ENCODE measurements around the gene ARL10. TPM values are rescaled to one million over a fixed set of nuclear protein-coding genes. Genes with fewer than 3 reads are reported as not detected.
A peak's percentile ranks its signal among the peaks of the same experiment; 100 is the strongest.

The ARL10 gene
- polyA plus RNA-seq, 4 donors: under 0.01 to 2.4 (median 0.97) TPM; not detected in 1

DNA sequence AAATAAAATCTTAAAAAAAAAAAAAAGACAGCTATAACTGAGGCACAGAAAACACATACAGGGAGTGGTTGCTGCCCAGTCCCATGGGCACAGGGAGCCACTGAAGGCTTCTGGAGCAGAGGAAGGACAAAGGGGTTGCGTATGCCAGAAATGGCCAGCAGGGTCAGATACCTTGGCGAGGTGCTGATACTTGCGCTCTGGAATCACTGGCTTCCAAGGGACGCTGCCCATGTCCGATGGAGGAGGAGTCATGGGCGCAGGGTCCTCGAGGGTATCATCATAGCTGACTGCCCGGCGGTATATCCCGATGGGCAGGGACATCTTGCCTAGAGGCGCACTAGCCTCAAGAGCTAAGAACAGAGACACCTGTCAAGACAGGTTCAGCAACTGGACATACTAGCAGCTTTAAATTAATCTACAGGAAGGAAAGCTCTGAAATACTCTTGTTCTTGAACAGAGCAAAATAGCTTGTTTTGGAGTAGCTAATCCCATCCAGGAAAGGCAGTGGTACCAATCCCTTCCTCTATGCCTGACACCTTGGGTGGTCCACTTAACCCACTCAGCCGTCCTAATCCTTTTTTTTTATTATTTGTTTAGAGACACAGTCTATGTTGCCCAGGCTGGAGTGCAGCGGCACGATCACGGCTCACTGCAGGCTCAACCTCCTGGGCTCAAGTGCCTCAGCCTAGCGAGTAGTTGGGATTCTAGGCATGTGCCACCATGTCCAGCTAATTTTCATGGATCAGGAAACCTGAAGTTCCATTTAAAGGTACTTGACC, 9.7 kb upstream of the ARL10 start:
- no peak overlapping the region for H3K27ac ChIP-seq (ENCODE audit: low read depth in 1 of 3, low read length in 2 of 3)
- FAIRE-seq: no peak
- H3K36me3 ChIP-seq (ENCODE audit: control insufficient read depth in 3 of 3, insufficient read depth in 2 of 3, low read depth in 1 of 3, low read length in 3 of 3): peaks cover 0 to 55% (median 20%) of the 10 kb centered on the region in 3 donors
- WGBS, 3 donors: 90 to 94% (median 92%) methylated on average over 16 of the region's 16 CpGs
- peaks cover 0 to 4% (median 0%) of the 10 kb centered on the region in 3 donors for H3K4me1 ChIP-seq (ENCODE audit: control insufficient read depth in 3 of 3, insufficient read depth in 2 of 3, low read depth in 1 of 3, low read length in 2 of 3)
- DNase-seq: no peak
- H3K4me3 ChIP-seq (ENCODE audit: low read depth in 1 of 3, low read length in 3 of 3): no peak overlapping the region
- no peaks in the 10 kb centered on the region for H3K9me3 ChIP-seq (ENCODE audit: control insufficient read depth in 2 of 2, insufficient read depth in 1 of 2, low read depth in 1 of 2, low read length in 1 of 2)
- no peaks in the 10 kb centered on the region for H3K27me3 ChIP-seq (ENCODE audit: control insufficient read depth in 3 of 3, insufficient read depth in 3 of 3, low read length in 3 of 3)

DNA sequence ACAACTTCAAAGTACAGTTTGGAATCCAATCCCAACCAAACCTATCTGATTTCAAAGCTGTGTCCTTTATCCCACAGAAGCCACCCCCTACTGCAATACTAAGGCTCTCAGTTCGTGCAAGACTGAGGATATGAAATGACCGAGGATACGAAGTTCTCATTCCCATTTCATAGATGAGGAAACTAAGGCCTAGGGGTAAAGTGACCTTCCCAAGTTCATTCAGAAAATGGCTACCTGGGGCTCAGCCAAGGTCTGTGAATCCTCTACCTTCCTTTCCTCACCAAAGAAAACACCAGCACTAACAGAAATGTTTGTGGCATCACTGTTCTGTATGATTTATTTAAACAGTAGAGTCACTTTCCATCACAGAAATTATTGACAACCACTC, 9.1 kb upstream of the ARL10 start:
- H3K4me1 ChIP-seq (ENCODE audit: control insufficient read depth in 3 of 3, insufficient read depth in 2 of 3, low read depth in 1 of 3, low read length in 2 of 3): peaks cover 0 to 4% (median 0%) of the 10 kb centered on the region in 3 donors
- peaks cover 0 to 51% (median 17%) of the 10 kb centered on the region in 3 donors for H3K36me3 ChIP-seq (ENCODE audit: control insufficient read depth in 3 of 3, insufficient read depth in 2 of 3, low read depth in 1 of 3, low read length in 3 of 3)
- WGBS, 3 donors: 91 to 97% (median 95%) methylated on average over 3 of the region's 3 CpGs
- no peak for DNase-seq
- no peaks in the 10 kb centered on the region for H3K27me3 ChIP-seq (ENCODE audit: control insufficient read depth in 3 of 3, insufficient read depth in 3 of 3, low read length in 3 of 3)
- H3K27ac ChIP-seq (ENCODE audit: low read depth in 1 of 3, low read length in 2 of 3): no peak overlapping the region
- no peak for FAIRE-seq
- H3K9me3 ChIP-seq (ENCODE audit: control insufficient read depth in 2 of 2, insufficient read depth in 1 of 2, low read depth in 1 of 2, low read length in 1 of 2): no peaks in the 10 kb centered on the region
- H3K4me3 ChIP-seq (ENCODE audit: low read depth in 1 of 3, low read length in 3 of 3): no peak overlapping the region

GRCh38 chr5:176359658-176360057, 5.6 kb upstream of the ARL10 start:
- Histone ChIP-seq H3K4me1 (ENCODE audit: control insufficient read depth in 3 of 3, insufficient read depth in 2 of 3, low read depth in 1 of 3, low read length in 2 of 3) (peaks cover 0 to 4% (median 0%) of the 10 kb centered on the region in 3 donors), H3K27ac (ENCODE audit: low read depth in 1 of 3, low read length in 2 of 3) (no peak overlapping the region), H3K9me3 (ENCODE audit: control insufficient read depth in 2 of 2, insufficient read depth in 1 of 2, low read depth in 1 of 2, low read length in 1 of 2) (no peaks in the 10 kb centered on the region), H3K4me3 (ENCODE audit: low read depth in 1 of 3, low read length in 3 of 3) (no peak overlapping the region), H3K36me3 (ENCODE audit: control insufficient read depth in 3 of 3, insufficient read depth in 2 of 3, low read depth in 1 of 3, low read length in 3 of 3) (peaks cover 0 to 25% (median 5%) of the 10 kb centered on the region in 3 donors), H3K27me3 (ENCODE audit: control insufficient read depth in 3 of 3, insufficient read depth in 3 of 3, low read length in 3 of 3) (peaks cover 0 to 4% (median 0%) of the 10 kb centered on the region in 3 donors)
- peak in 1 of 2 donors; percentile 25 for DNase-seq
- FAIRE-seq: no peak
- WGBS, 3 donors: 54 to 65% (median 60%) methylated on average over 4 of the region's 4 CpGs

GRCh38 chr5:176360894-176361436, 4.3 kb upstream of the ARL10 start:
- H3K4me1 ChIP-seq (ENCODE audit: control insufficient read depth in 3 of 3, insufficient read depth in 2 of 3, low read depth in 1 of 3, low read length in 2 of 3): peaks cover 0 to 4% (median 0%) of the 10 kb centered on the region in 3 donors
- no peak for FAIRE-seq

DNA sequence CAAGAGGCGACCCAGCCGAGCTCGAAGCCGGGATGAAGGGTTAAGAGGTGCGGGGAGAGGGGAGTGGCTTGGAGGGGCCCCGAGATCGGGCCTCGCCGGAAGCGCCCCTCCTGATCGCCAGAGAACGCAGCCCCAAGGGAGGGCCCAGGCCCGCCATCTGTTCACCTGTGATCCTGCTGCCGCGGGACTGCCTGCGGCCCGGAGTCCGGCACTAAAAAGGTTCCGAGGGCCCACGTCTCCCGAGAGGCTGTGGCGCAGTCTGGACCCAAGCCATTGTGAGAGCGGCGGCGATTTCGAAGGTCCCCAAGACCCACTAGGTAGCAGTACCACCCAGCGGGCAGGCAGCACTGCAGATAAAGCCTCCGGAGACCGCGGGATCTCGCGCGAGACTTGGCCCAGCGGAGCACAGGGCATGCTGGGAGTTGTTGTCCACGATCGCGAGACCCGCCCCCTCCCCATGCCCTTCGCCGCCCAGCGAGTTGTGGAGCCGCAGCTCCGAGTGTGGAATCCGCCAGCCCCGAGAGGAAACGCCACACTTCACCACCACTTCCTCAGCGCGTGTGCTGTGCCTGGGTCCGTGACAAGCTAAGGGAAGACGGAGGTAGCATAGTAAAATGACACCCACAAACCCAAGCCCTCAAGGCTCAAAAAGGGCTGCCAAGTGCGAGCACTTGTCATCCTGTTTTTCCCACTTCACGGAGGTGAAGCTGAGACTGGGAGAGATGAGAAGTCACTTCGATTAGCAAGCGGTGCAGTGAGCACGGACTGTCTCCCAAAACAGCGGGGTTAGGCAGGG, 3.7 kb upstream of the ARL10 start, which contains the start of gene KIAA1191:
Gene KIAA1191, minus strand, starts transcription at position 328 of the 796 bp plus-strand sequence. CDS start 2,256 bp downstream, outside the sequence.
- 2 to 3% (median 2%) methylated on average over 47 to 56 of the region's 56 CpGs for WGBS, 3 donors
- DNase-seq: peak; percentile 92 to 96
- Histone ChIP-seq H3K9me3 (ENCODE audit: control insufficient read depth in 2 of 2, insufficient read depth in 1 of 2, low read depth in 1 of 2, low read length in 1 of 2) (no peaks in the 10 kb centered on the region), H3K27ac (ENCODE audit: low read depth in 1 of 3, low read length in 2 of 3) (peak within 1 kb of the TSS; percentile 66 to 80 (median 73)), H3K27me3 (ENCODE audit: control insufficient read depth in 3 of 3, insufficient read depth in 3 of 3, low read length in 3 of 3) (peaks cover 0 to 16% (median 0%) of the 10 kb centered on the region in 3 donors), H3K4me3 (ENCODE audit: low read depth in 1 of 3, low read length in 3 of 3) (peak within 1 kb of the TSS; percentile 84 to 92 (median 87)), H3K4me1 (ENCODE audit: control insufficient read depth in 3 of 3, insufficient read depth in 2 of 3, low read depth in 1 of 3, low read length in 2 of 3) (peaks cover 0 to 4% (median 0%) of the 10 kb centered on the region in 3 donors), H3K36me3 (ENCODE audit: control insufficient read depth in 3 of 3, insufficient read depth in 2 of 3, low read depth in 1 of 3, low read length in 3 of 3) (peaks cover 0 to 16% (median 2%) of the 10 kb centered on the region in 3 donors)
- FAIRE-seq: no peak

More at GRCh38 chr5:176360894-176361436, 4.3 kb upstream of the ARL10 start:
- 1 to 2% (median 2%) methylated on average over 27 of the region's 27 CpGs for whole genome bisulfite sequencing, 3 donors
- Histone ChIP-seq H3K36me3 (ENCODE audit: control insufficient read depth in 3 of 3, insufficient read depth in 2 of 3, low read depth in 1 of 3, low read length in 3 of 3) (peaks cover 0 to 16% (median 2%) of the 10 kb centered on the region in 3 donors), H3K4me3 (ENCODE audit: low read depth in 1 of 3, low read length in 3 of 3) (peak overlapping the region; percentile 84 to 92 (median 87)), H3K27me3 (ENCODE audit: control insufficient read depth in 3 of 3, insufficient read depth in 3 of 3, low read length in 3 of 3) (peaks cover 0 to 10% (median 0%) of the 10 kb centered on the region in 3 donors), H3K27ac (ENCODE audit: low read depth in 1 of 3, low read length in 2 of 3) (peak overlapping the region; percentile 66 to 80 (median 73)), H3K9me3 (ENCODE audit: control insufficient read depth in 2 of 2, insufficient read depth in 1 of 2, low read depth in 1 of 2, low read length in 1 of 2) (no peaks in the 10 kb centered on the region)
- peak in 1 of 2 donors; percentile 20 for DNase-seq

- WGBS, 3 donors: 63 to 70% (median 68%) methylated on average over 8 of the region's 8 CpGs
- Histone ChIP-seq H3K9me3 (ENCODE audit: control insufficient read depth in 2 of 2, insufficient read depth in 1 of 2, low read depth in 1 of 2, low read length in 1 of 2) (no peaks in the 10 kb centered on the region), H3K4me1 (ENCODE audit: control insufficient read depth in 3 of 3, insufficient read depth in 2 of 3, low read depth in 1 of 3, low read length in 2 of 3) (peaks cover 0 to 4% (median 0%) of the 10 kb centered on the region in 3 donors), H3K36me3 (ENCODE audit: control insufficient read depth in 3 of 3, insufficient read depth in 2 of 3, low read depth in 1 of 3, low read length in 3 of 3) (peaks cover 0 to 13% (median 2%) of the 10 kb centered on the region in 3 donors), H3K27me3 (ENCODE audit: control insufficient read depth in 3 of 3, insufficient read depth in 3 of 3, low read length in 3 of 3) (peaks cover 0 to 19% (median 0%) of the 10 kb centered on the region in 3 donors), H3K27ac (ENCODE audit: low read depth in 1 of 3, low read length in 2 of 3) (peak overlapping the region in 2 of 3 donors; percentile 22 to 65), H3K4me3 (ENCODE audit: low read depth in 1 of 3, low read length in 3 of 3) (peak overlapping the region in 2 of 3 donors; percentile 87 to 92)
- no peak for DNase-seq
- no peak for FAIRE-seq
These were observed 3.1 kb upstream of the ARL10 start for GRCh38 chr5:176362233-176362490.

DNA sequence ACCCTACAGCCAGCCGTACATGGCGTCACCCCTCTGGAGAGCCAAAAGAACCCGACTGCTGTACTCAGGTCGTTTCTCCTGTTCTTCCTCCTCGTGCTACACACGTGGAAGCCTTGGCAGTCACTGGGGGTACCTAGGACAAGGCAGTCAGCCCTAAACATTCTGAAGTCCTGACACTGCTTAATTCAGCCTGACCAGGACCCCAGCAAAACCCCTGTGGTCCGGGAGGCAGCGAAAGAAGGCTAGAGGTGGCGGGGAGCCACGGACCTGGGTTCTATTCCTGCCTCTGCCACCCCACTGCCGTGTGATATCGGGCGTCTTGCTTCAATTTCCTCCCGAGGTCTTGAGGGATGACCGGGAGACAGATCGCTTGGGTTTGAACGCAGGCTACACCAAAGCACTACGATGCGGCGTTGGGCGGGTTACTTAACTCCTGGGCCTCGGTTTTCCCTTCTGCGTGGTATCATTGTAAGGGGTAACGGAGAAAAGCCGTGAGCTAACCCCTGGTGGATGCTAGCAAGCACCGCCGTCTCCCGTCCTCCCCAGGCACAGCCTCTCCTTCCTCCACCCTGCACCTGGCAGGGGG, 429 bp upstream of the ARL10 start:
- peak overlapping the region; percentile 18 to 75 (median 47) for H3K4me3 ChIP-seq (ENCODE audit: low read depth in 1 of 3, low read length in 3 of 3)
- peak overlapping the region in 1 of 3 donors; percentile 7 for H3K27ac ChIP-seq (ENCODE audit: low read depth in 1 of 3, low read length in 2 of 3)
- peaks cover 0 to 23% (median 0%) of the 10 kb centered on the region in 3 donors for H3K27me3 ChIP-seq (ENCODE audit: control insufficient read depth in 3 of 3, insufficient read depth in 3 of 3, low read length in 3 of 3)
- peaks cover 0 to 14% (median 0%) of the 10 kb centered on the region in 3 donors for H3K36me3 ChIP-seq (ENCODE audit: control insufficient read depth in 3 of 3, insufficient read depth in 2 of 3, low read depth in 1 of 3, low read length in 3 of 3)
- FAIRE-seq (no peak), DNase-seq (no peak)
- 23 to 30% (median 29%) methylated on average over 28 of the region's 28 CpGs for whole genome bisulfite sequencing, 3 donors
- no peaks in the 10 kb centered on the region for H3K4me1 ChIP-seq (ENCODE audit: control insufficient read depth in 3 of 3, insufficient read depth in 2 of 3, low read depth in 1 of 3, low read length in 2 of 3)
- no peaks in the 10 kb centered on the region for H3K9me3 ChIP-seq (ENCODE audit: control insufficient read depth in 2 of 2, insufficient read depth in 1 of 2, low read depth in 1 of 2, low read length in 1 of 2)

Data from small intestine (tissue), 7 donors.